Prostate gland (tissue), 2 donors: ENCODE data around the gene HOXA3. TPM values are rescaled to one million over a fixed set of nuclear protein-coding genes. Genes with fewer than 3 reads are reported as not detected.

ENCODE experiments used
- DNase-seq: peaks from one replicate; pipeline ENCODE4 v3.0.0-alpha.2; 2019; ENCODE audit warnings: low spot score
- H3K27ac ChIP-seq, 2 donors: fragments of 200-600 bp; sonication (generic); 2 replicates each; pipeline ENCODE4 v1.5.1; 2017 to 2019
- H3K27me3 ChIP-seq: fragments of 200-600 bp; sonication (generic); replicated peaks from 2 replicates; pipeline ENCODE4 v1.5.1; 2019; ENCODE audit not compliant: insufficient read depth
- H3K36me3 ChIP-seq, 2 donors: fragments of 200-600 bp; sonication (generic); 1 replicate in 1 of 2; 2 replicates in 1 of 2; pipeline versions ENCODE4 v1.5.1 to v1.8.1; 2017 to 2019
- H3K4me1 ChIP-seq: fragments of 200-600 bp; sonication (generic); replicated peaks from 2 replicates; pipeline ENCODE4 v1.5.1; 2019
- H3K4me3 ChIP-seq, 2 donors: fragments of 200-600 bp; sonication (generic); 2 replicates each; pipeline ENCODE4 v1.5.1; 2017 to 2019
- H3K9me3 ChIP-seq: fragments of 200-600 bp; sonication (generic); 2 replicates; pipeline ENCODE4 v1.5.1; 2017
- CTCF ChIP-seq, 4 experiments: fragments of 200-600 bp in 2 of 4; fragments of 450-650 bp in 2 of 4; sonication (generic) in 2 of 4; IDR thresholded peaks; 1 replicate in 3 of 4; 2 replicates in 1 of 4; pipeline ENCODE4 v1.5.1; 2016 to 2019; ENCODE audit warnings: antibody characterized with exemption in 4 of 4, mild to moderate bottlenecking in 2 of 4, moderate library complexity in 2 of 4
- POLR2A ChIP-seq: fragments of 450-650 bp; IDR thresholded peaks from one replicate; pipeline ENCODE4 v1.6.1; 2016; ENCODE audit warnings: antibody characterized with exemption, mild to moderate bottlenecking
- POLR2AphosphoS5 ChIP-seq: sonication (generic); formaldehyde crosslinking; IDR thresholded peaks from one replicate; pipeline ENCODE4 v1.6.1; 2017; ENCODE audit warnings: antibody characterized with exemption
- WGBS: methylation state at CpG from one replicate; pipeline ENCODE4 v1.1.5; 2018; 5-methylcytosine and 5-hydroxymethylcytosine counted together
- intact Hi-C: fragments of 100-400 bp; cut with DNase I; formaldehyde crosslinking; loops from one replicate; pipeline ENCODE4 v1.14.2; 2022
- total RNA-seq, 2 donors: library from RNA; depleted of rRNA; stranded (reverse); fragments of >200 nt; gene quantifications; one replicate each; pipeline ENCODE4 v1.1.0, GENCODE V29; 2016

HOXA3 gene
- total RNA-seq, 2 donors from 2014 or later = 2.8 to 3.1 TPM

DNA sequence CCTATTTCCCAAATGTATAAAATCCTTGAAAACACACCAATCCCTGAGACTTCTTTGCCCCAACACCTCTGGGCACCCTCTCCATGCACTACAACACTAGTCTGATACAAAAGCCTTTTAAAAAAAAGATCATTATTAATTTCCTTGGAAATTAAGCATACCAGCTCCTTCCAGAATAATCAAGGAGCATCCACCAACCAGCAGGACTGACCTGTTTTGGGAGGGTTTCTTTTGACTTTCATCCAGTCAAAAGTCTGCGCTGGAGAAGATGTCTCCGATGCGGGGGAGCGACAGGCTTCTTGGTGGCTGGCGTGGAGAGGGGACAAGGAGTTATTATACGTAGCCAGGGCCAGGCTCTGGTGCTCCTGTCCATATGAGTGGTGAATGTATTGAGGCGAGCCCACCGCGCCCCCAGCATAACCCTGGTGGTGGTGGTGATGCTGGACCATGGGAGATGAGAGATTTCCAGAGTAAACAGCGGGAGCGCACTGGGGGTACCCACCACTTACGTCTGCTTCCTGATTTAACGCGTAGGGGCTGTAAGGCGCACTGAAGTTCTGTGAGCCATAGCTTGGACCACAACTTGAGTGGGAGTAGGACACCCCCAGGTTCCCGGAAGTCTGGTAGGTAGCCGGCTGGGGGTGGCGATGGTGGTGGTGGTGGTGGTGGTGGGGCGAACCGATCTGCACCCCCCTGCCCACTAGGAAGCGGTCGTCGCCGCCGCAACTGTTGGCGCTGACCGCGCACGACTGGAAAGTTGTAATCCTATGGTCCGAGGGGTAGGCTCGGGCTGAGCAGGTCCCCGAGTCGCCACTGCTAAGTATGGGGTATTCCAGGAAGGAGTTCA lies 57.1 kb downstream of the HOXA3 start:
- intact Hi-C loops = loop anchor here (10.0 kb wide), 1 partner anchor 230 kb away; the partner anchor contains the start of gene SKAP2

GRCh38 chr7:27094304-27095049 lies 57.9 kb downstream of the HOXA3 start:
- Histone ChIP-seq H3K36me3 (no peaks in the 10 kb centered on the region), H3K27me3 (no peaks in the 10 kb centered on the region), H3K27ac (no peak overlapping the region), H3K4me3 (no peak overlapping the region), H3K4me1 (peaks cover 5% of the 10 kb centered on the region), H3K9me3 (no peaks in the 10 kb centered on the region)
- TF ChIP-seq CTCF (IDR thresholded peaks at IDR 0.05) = no peak
- intact Hi-C loops = loop anchor here (10.0 kb wide), 1 partner anchor 230 kb away; the partner anchor contains the start of gene SKAP2
- DNase-seq = no peak
- 81% methylated on average over 29 of the region's 29 CpGs for WGBS

More for the DNA sequence above, 57.1 kb downstream of the HOXA3 start:
- H3K36me3 ChIP-seq = no peaks in the 10 kb centered on the region
- peak overlapping the region; percentile 62 for H3K4me3 ChIP-seq
- H3K9me3 ChIP-seq = no peaks in the 10 kb centered on the region
- no peaks in the 10 kb centered on the region for H3K27me3 ChIP-seq
- WGBS = 20% methylated on average over 27 of the region's 33 CpGs
- no peak overlapping the region for H3K27ac ChIP-seq
- DNase-seq = no peak
- TF ChIP-seq CTCF (IDR thresholded peaks at IDR 0.05) (no peak), POLR2AphosphoS5 (no peak)
- H3K4me1 ChIP-seq = peaks cover 5% of the 10 kb centered on the region

DNA sequence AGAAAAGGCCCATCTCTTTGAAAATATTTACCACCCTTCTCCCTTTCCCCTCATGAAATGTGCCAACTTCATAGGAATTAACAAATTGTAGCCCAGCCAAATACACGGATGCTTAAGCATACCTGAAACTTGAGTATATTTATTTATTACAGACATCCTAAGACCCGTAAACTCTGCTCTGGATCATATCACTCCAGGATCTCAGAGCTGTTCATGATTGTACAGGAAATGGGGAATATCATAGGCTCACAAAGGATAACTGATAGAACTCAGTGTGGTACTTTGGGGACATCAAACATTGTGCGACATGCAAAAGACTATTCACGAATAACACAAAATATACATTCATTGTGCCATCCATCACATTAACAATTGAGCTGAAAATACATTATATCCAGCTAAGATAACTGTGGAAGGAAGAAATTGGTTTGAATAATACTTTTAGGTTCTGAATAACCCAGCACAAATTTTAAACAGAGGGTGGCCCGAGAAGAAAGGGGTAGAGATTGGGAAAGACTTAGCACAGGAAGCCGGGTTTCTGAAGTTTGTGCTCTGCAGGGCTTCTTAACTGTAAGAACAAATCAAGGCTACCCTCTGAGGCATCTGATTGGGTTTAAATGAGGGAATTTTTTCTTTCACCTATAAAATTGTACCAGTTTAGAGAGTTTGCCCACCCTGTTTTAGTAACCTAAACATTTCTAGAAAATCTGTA lies 59.0 kb downstream of the HOXA3 start:
- intact Hi-C loops = loop anchor here (10.0 kb wide), 1 partner anchor 229 kb away; the partner anchor contains the start of gene SKAP2
- Histone ChIP-seq H3K9me3 (no peaks in the 10 kb centered on the region), H3K4me1 (peaks cover 5% of the 10 kb centered on the region), H3K27me3 (no peaks in the 10 kb centered on the region), H3K36me3 (no peaks in the 10 kb centered on the region), H3K27ac (no peak overlapping the region), H3K4me3 (no peak overlapping the region)
- TF ChIP-seq POLR2A (no peak), POLR2AphosphoS5 (no peak), CTCF (IDR thresholded peaks at IDR 0.05) (no peak)
- no peak for DNase-seq
- WGBS = 56% methylated on average over 6 of the region's 6 CpGs

GRCh38 chr7:27092819-27093110 lies 59.6 kb downstream of the HOXA3 start:
- TF ChIP-seq POLR2AphosphoS5 = no peak
- no peak for TF ChIP-seq CTCF (IDR thresholded peaks at IDR 0.05)
- Histone ChIP-seq H3K36me3 (no peaks in the 10 kb centered on the region), H3K4me3 (no peak overlapping the region), H3K27ac (no peak overlapping the region), H3K4me1 (peaks cover 1% of the 10 kb centered on the region), H3K27me3 (no peaks in the 10 kb centered on the region), H3K9me3 (no peaks in the 10 kb centered on the region)
- intact Hi-C loops = loop anchor here (10.0 kb wide), 1 partner anchor 228 kb away; the partner anchor contains the start of gene SKAP2
- no peak for DNase-seq
- WGBS = 79% methylated on average over 1 of the region's 1 CpG
